H1 (cell line): Measurements from ENCODE around the gene C1QL2. TPM values are rescaled to one million over a fixed set of nuclear protein-coding genes. Genes with fewer than 3 reads are reported as not detected.

Experiments
- CTCF ChIA-PET: fragments of 300-600 bp; sonication (Branson Sonifier 250); formaldehyde crosslinking; loops from one replicate; lab custom pipeline; 2021; ENCODE audit not compliant: partially characterized antibody; lab: Charles Lee
- POLR2A ChIA-PET: fragments of 300-600 bp; sonication (Branson Sonifier 250); formaldehyde crosslinking; loops from one replicate; lab custom pipeline; 2021; ENCODE audit warnings: inconsistent platforms; ENCODE audit not compliant: partially characterized antibody; lab: Charles Lee
- DNase-seq, 2 experiments: peaks; one replicate each; pipeline versions ENCODE4 v3.0.0 to v3.0.0-alpha.2; 2010 to 2022; ENCODE audit warnings: low spot score in 2 of 2, low read depth in 1 of 2, mixed read lengths in 1 of 2
- FAIRE-seq: peaks from 2 replicates; lab custom pipeline; 2011; peaks lifted over from hg19 to GRCh38; lab: Jason Lieb, UNC
- H2AFZ ChIP-seq: 2 replicates; pipeline ENCODE4 v1.8.1; 2012; ENCODE audit warnings: low read length, inconsistent platforms
- H2AK5ac ChIP-seq: 2 replicates; pipeline ENCODE4 v1.6.1; 2013; ENCODE audit warnings: low read depth, low read length
- H2BK120ac ChIP-seq: replicated peaks from 2 replicates; pipeline ENCODE3; 2013; ENCODE audit warnings: low read depth, low read length, inconsistent platforms
- H2BK12ac ChIP-seq: 2 replicates; pipeline ENCODE4 v1.6.1; 2013; ENCODE audit warnings: low read depth, low read length
- H2BK15ac ChIP-seq: 2 replicates; pipeline ENCODE4 v1.6.1; 2013; ENCODE audit warnings: low read length
- H2BK20ac ChIP-seq: 2 replicates; pipeline ENCODE4 v1.6.1; 2013; ENCODE audit warnings: low read length
- H2BK5ac ChIP-seq: 2 replicates; pipeline ENCODE4 v1.6.1; 2013; ENCODE audit warnings: low read depth, low read length
- H3K14ac ChIP-seq: 2 replicates; pipeline ENCODE4 v1.6.1; 2013; ENCODE audit warnings: inconsistent platforms; ENCODE audit not compliant: insufficient read length
- H3K18ac ChIP-seq: 2 replicates; pipeline ENCODE4 v1.6.1; 2013; ENCODE audit warnings: low read length; ENCODE audit errors: extremely low read depth
- H3K23ac ChIP-seq: 2 replicates; pipeline ENCODE4 v1.6.1; 2013; ENCODE audit warnings: inconsistent platforms; ENCODE audit not compliant: insufficient read length
- H3K23me2 ChIP-seq: 2 replicates; pipeline ENCODE4 v1.6.1; 2013; ENCODE audit warnings: low read depth, low read length
- H3K27ac ChIP-seq: 2 replicates; pipeline ENCODE4 v1.6.1; 2011; ENCODE audit warnings: low read depth, low read length, inconsistent platforms
- H3K27me3 ChIP-seq, 4 experiments: replicated peaks in 1 of 4; 1 replicate in 1 of 4; 2 replicates in 3 of 4; pipeline versions ENCODE4 v1.6.1 to v1.8.1; 2011 to 2013; ENCODE audit warnings: low read length in 3 of 4, mild to moderate bottlenecking in 3 of 4, inconsistent platforms in 2 of 4, mixed read lengths in 2 of 4, moderate library complexity in 1 of 4; ENCODE audit not compliant: control insufficient read depth in 3 of 4, insufficient read depth in 3 of 4; ENCODE audit errors: extremely low read depth in 1 of 4
- H3K36me3 ChIP-seq, 4 experiments: 2 replicates each; pipeline versions ENCODE4 v1.6.1 to v1.8.1; 2011 to 2013; ENCODE audit warnings: mild to moderate bottlenecking in 4 of 4, low read length in 3 of 4, moderate library complexity in 2 of 4, control low read depth in 1 of 4, inconsistent platforms in 1 of 4; ENCODE audit not compliant: insufficient read depth in 4 of 4, control insufficient read depth in 2 of 4
- H3K4ac ChIP-seq: replicated peaks from 2 replicates; pipeline ENCODE3; 2013; ENCODE audit warnings: low read length, low read depth, mixed read lengths, inconsistent platforms; ENCODE audit not compliant: insufficient read length
- H3K4me1 ChIP-seq, 4 experiments: replicated peaks in 1 of 4; 1 replicate in 1 of 4; 2 replicates in 3 of 4; pipeline versions ENCODE4 v1.6.1 to v1.8.1; 2011 to 2013; ENCODE audit warnings: low read length in 3 of 4, inconsistent platforms in 2 of 4, mixed read lengths in 1 of 4; ENCODE audit not compliant: insufficient read depth in 4 of 4, control insufficient read depth in 3 of 4
- H3K4me2 ChIP-seq, 2 experiments: 2 replicates each; pipeline versions ENCODE4 v1.6.1 to v1.8.1; 2011 to 2013; ENCODE audit warnings: low read depth in 2 of 2, low read length in 2 of 2, control low read depth in 1 of 2, inconsistent platforms in 1 of 2, mild to moderate bottlenecking in 1 of 2; ENCODE audit not compliant: insufficient read depth in 1 of 2
- H3K4me3 ChIP-seq, 4 experiments: fragments of 200-600, 300-600 bp in 1 of 4; sonication (generic), shearing (Covaris generic), sonication (Bioruptor Twin) in 1 of 4; 2 replicates each; pipeline versions ENCODE4 v1.5.1 to v1.8.1; 2011 to 2016; ENCODE audit warnings: low read length in 4 of 4, low read depth in 3 of 4, control low read depth in 2 of 4, inconsistent platforms in 2 of 4, mild to moderate bottlenecking in 2 of 4, mixed read lengths in 1 of 4, moderate library complexity in 1 of 4; ENCODE audit not compliant: insufficient read depth in 2 of 4; ENCODE audit errors: extremely low read depth in 1 of 4
- H3K56ac ChIP-seq: replicated peaks from 2 replicates; pipeline ENCODE3; 2013; ENCODE audit warnings: low read depth, mild to moderate bottlenecking, mixed read lengths, low read length, inconsistent platforms; ENCODE audit not compliant: insufficient read length
- H3K79me1 ChIP-seq: 2 replicates; pipeline ENCODE4 v1.6.1; 2013; ENCODE audit warnings: low read depth, low read length, control low read depth
- H3K79me2 ChIP-seq, 2 experiments: 2 replicates each; pipeline versions ENCODE4 v1.6.1 to v1.8.1; 2012 to 2013; ENCODE audit warnings: low read length in 2 of 2, mild to moderate bottlenecking in 2 of 2, inconsistent platforms in 1 of 2; ENCODE audit not compliant: insufficient read depth in 2 of 2, control insufficient read depth in 1 of 2
- H3K9ac ChIP-seq, 4 experiments: replicated peaks in 1 of 4; 1 replicate in 1 of 4; 2 replicates in 3 of 4; pipeline versions ENCODE4 v1.6.1 to v1.8.1; 2011 to 2013; ENCODE audit warnings: low read depth in 3 of 4, low read length in 3 of 4, control low read depth in 2 of 4, mild to moderate bottlenecking in 2 of 4, moderate library complexity in 2 of 4, inconsistent platforms in 1 of 4; ENCODE audit errors: extremely low read depth in 1 of 4
- H3K9me3 ChIP-seq, 2 experiments: 2 replicates each; pipeline versions ENCODE4 v1.6.1 to v1.8.1; 2012 to 2013; ENCODE audit warnings: mild to moderate bottlenecking in 2 of 2, moderate library complexity in 2 of 2, control low read depth in 1 of 2, inconsistent platforms in 1 of 2, low read depth in 1 of 2, low read length in 1 of 2, mixed read lengths in 1 of 2; ENCODE audit not compliant: insufficient read depth in 2 of 2
- H4K20me1 ChIP-seq, 2 experiments: replicated peaks in 1 of 2; 2 replicates each; pipeline versions ENCODE3 to v1.8.1; 2011 to 2013; ENCODE audit warnings: inconsistent platforms in 2 of 2, low read length in 2 of 2, mild to moderate bottlenecking in 1 of 2; ENCODE audit not compliant: insufficient read depth in 2 of 2, control insufficient read depth in 1 of 2
- H4K5ac ChIP-seq: 2 replicates; pipeline ENCODE4 v1.6.1; 2013; ENCODE audit warnings: low read length, low read depth, mixed read lengths, inconsistent platforms; ENCODE audit not compliant: insufficient read length
- H4K8ac ChIP-seq: 2 replicates; pipeline ENCODE4 v1.8.0; 2013; ENCODE audit warnings: mild to moderate bottlenecking, moderate library complexity, low read length, inconsistent platforms; ENCODE audit not compliant: insufficient read depth; ENCODE audit errors: extremely low read depth
- H4K91ac ChIP-seq: replicated peaks from 2 replicates; pipeline ENCODE3; 2013; ENCODE audit warnings: low read length, mixed read lengths, inconsistent platforms; ENCODE audit not compliant: insufficient read length
- CREB1 ChIP-seq: IDR thresholded peaks from 2 replicates; pipeline ENCODE4 v1.6.1; 2012; ENCODE audit warnings: inconsistent platforms
- EGR1 ChIP-seq: IDR thresholded peaks from 2 replicates; pipeline ENCODE4 v1.6.1; 2011; ENCODE audit warnings: low read depth, low read length, borderline replicate concordance
- NANOG ChIP-seq: IDR thresholded peaks from 2 replicates; pipeline ENCODE4 v1.6.1; 2011; ENCODE audit warnings: low read length, low read depth, mild to moderate bottlenecking, inconsistent platforms; ENCODE audit not compliant: insufficient read depth, poor library complexity, severe bottlenecking
- RAD21 ChIP-seq, 2 experiments: IDR thresholded peaks in 1 of 2; conservative IDR thresholded peaks in 1 of 2; 2 replicates each; pipeline ENCODE4 v1.6.1; 2011; ENCODE audit warnings: low read depth in 2 of 2, low read length in 2 of 2, improper control_type of control experiment in 1 of 2, inconsistent platforms in 1 of 2, mild to moderate bottlenecking in 1 of 2, moderate library complexity in 1 of 2
- SIX5 ChIP-seq: IDR thresholded peaks from 2 replicates; pipeline ENCODE4 v1.6.1; 2011; ENCODE audit warnings: mild to moderate bottlenecking, low read depth, low read length
- SP4 ChIP-seq: IDR thresholded peaks from 2 replicates; pipeline ENCODE4 v1.6.1; 2012; ENCODE audit warnings: low read length, inconsistent platforms
- SUZ12 ChIP-seq: fragments of 200-600 bp; sonication (generic); IDR thresholded peaks from 2 replicates; pipeline ENCODE4 v1.6.1; 2012; ENCODE audit warnings: mild to moderate bottlenecking, inconsistent platforms, low read length, moderate library complexity, mixed read lengths
- ZNF274 ChIP-seq: IDR thresholded peaks from 2 replicates; pipeline ENCODE4 v1.7.0; 2012; ENCODE audit warnings: low read length, borderline replicate concordance; ENCODE audit errors: extremely low read depth
- WGBS, 2 experiments: shearing (Covaris generic) in 1 of 2; methylation state at CpG; one replicate each; pipeline versions ENCODE4 v1.1.6 to v1.1.7; 2013 to 2015; ENCODE audit warnings: low lambda C conversion rate in 2 of 2, mixed read lengths in 2 of 2, inconsistent platforms in 1 of 2, low coverage in 1 of 2, missing lambda C conversion rate in 1 of 2; ENCODE audit not compliant: insufficient replicate concordance in 2 of 2, insufficient coverage in 1 of 2, insufficient read length in 1 of 2; ENCODE audit errors: extremely low coverage in 1 of 2, missing lambda C conversion rate in 1 of 2; 5-methylcytosine and 5-hydroxymethylcytosine counted together
- polyA plus RNA-seq, 7 experiments: library from polyadenylated mRNA; depleted of rRNA in 3 of 7; stranded (reverse) in 5 of 7; unstranded in 2 of 7; fragments of >200 nt in 5 of 7; fragments of 200-250 nt in 2 of 7; gene quantifications; 1 replicate in 5 of 7; 2 replicates in 1 of 7; 4 replicates in 1 of 7; pipeline versions ENCODE4 v1.2.1 to v1.2.3, GENCODE V29; 2011 to 2013; ENCODE audit warnings: missing spikeins in 2 of 7, mixed read lengths in 2 of 7
- total RNA-seq: library from RNA; stranded (reverse); fragmentation: NEBNext Ultra II Directional; extraction: Animal tissue kit (Norgen Biotek cat#: 25700); gene quantifications from 2 replicates; pipeline ENCODE4 v1.2.1, GENCODE V29; 2021
- TF ChIP-seq, protein P1 (sequence below), 3 experiments: IDR thresholded peaks; 1 replicate in 2 of 3; 2 replicates in 1 of 3; pipeline versions ENCODE4 v1.5.1 to v1.6.1; 2011; ENCODE audit warnings: low read length in 3 of 3, mild to moderate bottlenecking in 3 of 3, inconsistent platforms in 2 of 3, low read depth in 1 of 3, moderate library complexity in 1 of 3; ENCODE audit not compliant: insufficient read depth in 1 of 3; ENCODE audit errors: control extremely low read depth in 1 of 3

C1QL2 gene
- total and polyA plus RNA-seq, 2 of the 8 experiments (the other 6 are each of a cell fraction or from before 2014, with no cell fraction given): 0.80 to 0.88 TPM

GRCh38 chr2:119174216-119174992, 15.9 kb upstream of the C1QL2 start:
- H3K9me3 ChIP-seq: no peaks in the 10 kb centered on the region; a peak in 1 of 4 replicates
- no peak overlapping the region for H3K18ac ChIP-seq
- no peaks in the 10 kb centered on the region for H3K79me1 ChIP-seq
- no peak overlapping the region for H3K14ac ChIP-seq
- no peak overlapping the region for H2BK120ac ChIP-seq
- no peak overlapping the region for H3K27ac ChIP-seq
- no peak overlapping the region for H2BK12ac ChIP-seq
- H2BK15ac ChIP-seq: no peak overlapping the region
- no peak overlapping the region for H3K56ac ChIP-seq
- 0 out of 2 replicates have a peak overlapping the region, but pooled peaks have one; percentile 43 for H2AFZ ChIP-seq
- H3K4me2 ChIP-seq: no peak overlapping the region
- H4K20me1 ChIP-seq: no peaks in the 10 kb centered on the region
- no peak overlapping the region for H3K9ac ChIP-seq
- H2BK5ac ChIP-seq: no peak overlapping the region
- H3K27me3 ChIP-seq: no peaks in the 10 kb centered on the region
- H3K4me1 ChIP-seq: no peaks in the 10 kb centered on the region; a peak in 1 of 7 replicates
- ChIA-PET POLR2A (no interaction called here), CTCF (interaction anchor here (0.6 to 5.3 kb wide), 34 partner anchors 12 to 293 kb away, joined by 3 to 59 read pairs (median 5); partner anchors contain the start of genes C1QL2 and MARCO)
- no peak overlapping the region for H2BK20ac ChIP-seq
- no peaks in the 10 kb centered on the region for H3K36me3 ChIP-seq
- TF ChIP-seq ZNF274: no peak
- 0 out of 2 replicates have a peak, but pooled peaks have one; percentile 31 for TF ChIP-seq CREB1
- no peak for TF ChIP-seq SIX5
- no peak for TF ChIP-seq NANOG
- 0 out of 2 replicates have a peak, but pooled peaks have one; percentile 9 for TF ChIP-seq SUZ12
- TF ChIP-seq SP4: peak; percentile 38; the same call in 1 of the 2 replicates
- TF ChIP-seq, protein P1, sequence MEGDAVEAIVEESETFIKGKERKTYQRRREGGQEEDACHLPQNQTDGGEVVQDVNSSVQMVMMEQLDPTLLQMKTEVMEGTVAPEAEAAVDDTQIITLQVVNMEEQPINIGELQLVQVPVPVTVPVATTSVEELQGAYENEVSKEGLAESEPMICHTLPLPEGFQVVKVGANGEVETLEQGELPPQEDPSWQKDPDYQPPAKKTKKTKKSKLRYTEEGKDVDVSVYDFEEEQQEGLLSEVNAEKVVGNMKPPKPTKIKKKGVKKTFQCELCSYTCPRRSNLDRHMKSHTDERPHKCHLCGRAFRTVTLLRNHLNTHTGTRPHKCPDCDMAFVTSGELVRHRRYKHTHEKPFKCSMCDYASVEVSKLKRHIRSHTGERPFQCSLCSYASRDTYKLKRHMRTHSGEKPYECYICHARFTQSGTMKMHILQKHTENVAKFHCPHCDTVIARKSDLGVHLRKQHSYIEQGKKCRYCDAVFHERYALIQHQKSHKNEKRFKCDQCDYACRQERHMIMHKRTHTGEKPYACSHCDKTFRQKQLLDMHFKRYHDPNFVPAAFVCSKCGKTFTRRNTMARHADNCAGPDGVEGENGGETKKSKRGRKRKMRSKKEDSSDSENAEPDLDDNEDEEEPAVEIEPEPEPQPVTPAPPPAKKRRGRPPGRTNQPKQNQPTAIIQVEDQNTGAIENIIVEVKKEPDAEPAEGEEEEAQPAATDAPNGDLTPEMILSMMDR (IDR thresholded peaks at IDR 0.05; ENCODE audit: control extremely low read depth in 1 of 3, insufficient read depth in 1 of 3, low read depth in 1 of 3, low read length in 3 of 3): peak; percentile 87 to 92 (median 88)
- TF ChIP-seq RAD21 (IDR thresholded peaks at IDR 0.05 in 1 of 2, conservative IDR thresholded peaks at IDR 0.05 in 1 of 2; ENCODE audit: low read depth in 2 of 2, low read length in 2 of 2): peak; percentile 66 to 81
- no peak for TF ChIP-seq EGR1
- H4K5ac ChIP-seq: no peak overlapping the region
- peak; percentile 60 for FAIRE-seq
- WGBS, 2 experiments: 68% methylated on average over 20 of the region's 22 CpGs; no CpG with 5 or more reads in 1 of the 2 experiments
- H3K4me3 ChIP-seq: no peak overlapping the region
- H3K79me2 ChIP-seq: no peaks in the 10 kb centered on the region
- H3K4ac ChIP-seq: no peak overlapping the region
- H2AK5ac ChIP-seq: no peak overlapping the region
- DNase-seq: peak in 1 of 2 experiments; percentile 91
- H3K23me2 ChIP-seq: no peaks in the 10 kb centered on the region
- H4K8ac ChIP-seq: no peak overlapping the region
- no peak overlapping the region for H3K23ac ChIP-seq
- H4K91ac ChIP-seq: no peak overlapping the region
